Esophagus squamous epithelium (tissue), 5 donors: ENCODE data around the gene DNAAF3. TPM values are rescaled to one million over a fixed set of nuclear protein-coding genes. Genes with fewer than 3 reads are reported as not detected.

ENCODE experiments used
- DNase-seq: peaks from one replicate; lab custom pipeline; 2025; lab: John Stamatoyannopoulos, UW
- H3K27ac ChIP-seq, 4 donors: fragments of 200-600 bp; sonication (generic); one replicate each; pipeline ENCODE4 v1.5.1; 2016 to 2019; ENCODE audit warnings: mild to moderate bottlenecking in 1 of 4
- H3K27me3 ChIP-seq, 4 donors: fragments of 200-600 bp; sonication (generic); 1 replicate in 3 of 4; 2 replicates in 1 of 4; pipeline versions ENCODE4 v1.5.1 to v1.6.0; 2017 to 2021; ENCODE audit warnings: antibody characterized with exemption in 1 of 4
- H3K36me3 ChIP-seq, 3 donors: fragments of 200-600 bp; sonication (generic); one replicate each; pipeline ENCODE4 v1.5.1; 2016 to 2019
- H3K4me1 ChIP-seq, 3 donors: fragments of 200-600 bp; sonication (generic); one replicate each; pipeline ENCODE4 v1.5.1; 2017 to 2019
- H3K4me3 ChIP-seq, 4 donors: fragments of 200-600 bp; sonication (generic); 1 replicate in 3 of 4; 2 replicates in 1 of 4; pipeline ENCODE4 v1.5.1; 2016 to 2019; ENCODE audit warnings: mild to moderate bottlenecking in 2 of 4, moderate library complexity in 1 of 4
- H3K9me3 ChIP-seq, 3 donors: fragments of 200-600 bp; sonication (generic); one replicate each; pipeline ENCODE4 v1.5.1; 2016 to 2019
- POLR2A ChIP-seq, 4 donors: fragments of 450-650 bp; IDR thresholded peaks; one replicate each; pipeline ENCODE4 v1.6.1; 2017; ENCODE audit warnings: antibody characterized with exemption in 4 of 4, mild to moderate bottlenecking in 4 of 4, moderate library complexity in 3 of 4
- WGBS, 2 donors: methylation state at CpG; one replicate each; pipeline ENCODE4 v1.1.5; 2018; 5-methylcytosine and 5-hydroxymethylcytosine counted together
- intact Hi-C: fragments of 100-400 bp; cut with DNase I; formaldehyde crosslinking; loops from one replicate; pipeline ENCODE4 v1.15.0; 2022
- total RNA-seq, 4 donors: library from RNA; depleted of rRNA; stranded (reverse); fragments of >200 nt; gene quantifications; one replicate each; pipeline ENCODE4 v1.1.0, GENCODE V29; 2016
- TF ChIP-seq, protein P1 (sequence below), 6 experiments: fragments of 450-650 bp in 4 of 6; fragments of 200-600 bp in 2 of 6; sonication (generic) in 2 of 6; IDR thresholded peaks; one replicate each; pipeline ENCODE4 v1.5.1; 2016 to 2019; ENCODE audit warnings: antibody characterized with exemption in 6 of 6, mild to moderate bottlenecking in 4 of 6, moderate library complexity in 4 of 6
- donor health status: DM: yes; HTN: yes; CAD: no.

The DNAAF3 gene
- total RNA-seq, 4 donors from 2014 or later, result 0.53 to 2.8 (median 1.4) TPM

DNA sequence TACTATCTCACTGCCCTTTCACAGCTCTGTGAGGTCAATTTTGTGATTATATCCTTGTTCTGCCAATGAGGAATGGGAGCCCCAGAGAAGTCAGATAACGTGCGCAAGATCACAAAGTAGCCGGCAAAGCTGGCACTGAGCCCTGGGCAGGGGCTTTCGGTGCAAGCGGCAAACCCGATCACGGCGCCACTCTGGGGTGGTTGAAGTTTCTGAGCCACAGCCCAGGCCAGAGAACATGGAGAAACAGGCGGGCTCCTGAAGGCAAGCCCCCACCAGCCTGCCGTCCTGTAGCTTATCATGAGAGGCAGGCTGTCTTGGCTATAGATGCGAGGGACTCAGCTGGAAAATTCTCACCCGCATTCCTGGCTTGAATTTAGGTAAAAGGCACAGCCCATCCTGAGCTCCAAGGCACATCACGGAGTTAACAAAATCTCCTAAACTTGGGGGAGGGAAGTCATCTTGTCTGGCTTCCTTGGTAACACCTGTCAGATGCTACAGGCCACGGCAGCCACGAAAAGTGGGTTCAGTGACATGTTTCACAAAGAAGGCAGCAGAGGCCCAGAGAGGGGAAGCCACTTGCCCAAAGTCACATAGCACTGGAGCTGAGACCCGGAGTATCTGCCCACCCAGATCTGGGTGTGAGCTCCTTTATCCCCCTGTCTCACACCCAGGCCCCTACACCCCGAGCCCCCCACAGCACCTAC, 29.9 kb downstream of the DNAAF3 start:
- Histone ChIP-seq H3K27ac (no peak overlapping the region), H3K9me3 (no peaks in the 10 kb centered on the region), H3K36me3 (no peaks in the 10 kb centered on the region), H3K4me3 (no peak overlapping the region), H3K4me1 (peaks cover 0 to 6% (median 0%) of the 10 kb centered on the region in 3 donors), H3K27me3 (peaks cover 0 to 86% (median 0%) of the 10 kb centered on the region in 4 donors)
- WGBS, 2 donors, result 83 to 88% methylated on average over 9 to 15 of the region's 17 CpGs
- TF ChIP-seq, protein P1, sequence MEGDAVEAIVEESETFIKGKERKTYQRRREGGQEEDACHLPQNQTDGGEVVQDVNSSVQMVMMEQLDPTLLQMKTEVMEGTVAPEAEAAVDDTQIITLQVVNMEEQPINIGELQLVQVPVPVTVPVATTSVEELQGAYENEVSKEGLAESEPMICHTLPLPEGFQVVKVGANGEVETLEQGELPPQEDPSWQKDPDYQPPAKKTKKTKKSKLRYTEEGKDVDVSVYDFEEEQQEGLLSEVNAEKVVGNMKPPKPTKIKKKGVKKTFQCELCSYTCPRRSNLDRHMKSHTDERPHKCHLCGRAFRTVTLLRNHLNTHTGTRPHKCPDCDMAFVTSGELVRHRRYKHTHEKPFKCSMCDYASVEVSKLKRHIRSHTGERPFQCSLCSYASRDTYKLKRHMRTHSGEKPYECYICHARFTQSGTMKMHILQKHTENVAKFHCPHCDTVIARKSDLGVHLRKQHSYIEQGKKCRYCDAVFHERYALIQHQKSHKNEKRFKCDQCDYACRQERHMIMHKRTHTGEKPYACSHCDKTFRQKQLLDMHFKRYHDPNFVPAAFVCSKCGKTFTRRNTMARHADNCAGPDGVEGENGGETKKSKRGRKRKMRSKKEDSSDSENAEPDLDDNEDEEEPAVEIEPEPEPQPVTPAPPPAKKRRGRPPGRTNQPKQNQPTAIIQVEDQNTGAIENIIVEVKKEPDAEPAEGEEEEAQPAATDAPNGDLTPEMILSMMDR (IDR thresholded peaks at IDR 0.05), result no peak
- no peak for TF ChIP-seq POLR2A (IDR thresholded peaks at IDR 0.05)
- no peak for DNase-seq
- intact Hi-C loops, result loop anchor here (5.0 kb wide), 1 partner anchor 371 kb away; no protein-coding TSS in a partner anchor

DNA sequence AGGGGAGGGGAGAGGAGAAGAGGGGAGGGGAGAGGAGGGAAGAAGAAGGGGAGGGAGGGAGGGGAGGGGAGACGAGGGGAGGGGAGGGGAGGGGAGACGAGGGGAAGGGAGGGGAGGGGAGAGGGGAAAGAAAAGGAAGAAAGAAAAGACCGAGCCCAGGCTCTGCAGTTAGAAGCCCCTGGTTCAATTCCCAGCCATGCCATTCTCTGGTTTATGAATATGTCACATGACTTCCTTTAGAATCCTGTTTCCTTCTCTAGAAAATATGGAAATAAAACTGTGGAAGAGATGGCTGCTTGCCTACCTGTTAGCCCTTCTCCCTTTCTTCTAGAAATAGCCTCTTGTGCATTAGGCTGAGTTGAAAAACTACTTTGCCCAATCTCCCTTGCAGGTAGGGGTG, 31.7 kb downstream of the DNAAF3 start:
- H3K4me1 ChIP-seq, result no peaks in the 10 kb centered on the region
- intact Hi-C loops, result loop anchor here (5.0 kb wide), 1 partner anchor 373 kb away; no protein-coding TSS in a partner anchor
- no peak for DNase-seq
- no peak for TF ChIP-seq POLR2A (IDR thresholded peaks at IDR 0.05)
- TF ChIP-seq, protein P1 (IDR thresholded peaks at IDR 0.05), result no peak
- no peaks in the 10 kb centered on the region for H3K36me3 ChIP-seq
- no peaks in the 10 kb centered on the region for H3K9me3 ChIP-seq
- H3K27me3 ChIP-seq, result peaks cover 0 to 77% (median 0%) of the 10 kb centered on the region in 4 donors
- WGBS, 2 donors, result 36 to 57% methylated on average over 1 of the region's 3 CpGs
- no peak overlapping the region for H3K4me3 ChIP-seq
- no peak overlapping the region for H3K27ac ChIP-seq

DNA sequence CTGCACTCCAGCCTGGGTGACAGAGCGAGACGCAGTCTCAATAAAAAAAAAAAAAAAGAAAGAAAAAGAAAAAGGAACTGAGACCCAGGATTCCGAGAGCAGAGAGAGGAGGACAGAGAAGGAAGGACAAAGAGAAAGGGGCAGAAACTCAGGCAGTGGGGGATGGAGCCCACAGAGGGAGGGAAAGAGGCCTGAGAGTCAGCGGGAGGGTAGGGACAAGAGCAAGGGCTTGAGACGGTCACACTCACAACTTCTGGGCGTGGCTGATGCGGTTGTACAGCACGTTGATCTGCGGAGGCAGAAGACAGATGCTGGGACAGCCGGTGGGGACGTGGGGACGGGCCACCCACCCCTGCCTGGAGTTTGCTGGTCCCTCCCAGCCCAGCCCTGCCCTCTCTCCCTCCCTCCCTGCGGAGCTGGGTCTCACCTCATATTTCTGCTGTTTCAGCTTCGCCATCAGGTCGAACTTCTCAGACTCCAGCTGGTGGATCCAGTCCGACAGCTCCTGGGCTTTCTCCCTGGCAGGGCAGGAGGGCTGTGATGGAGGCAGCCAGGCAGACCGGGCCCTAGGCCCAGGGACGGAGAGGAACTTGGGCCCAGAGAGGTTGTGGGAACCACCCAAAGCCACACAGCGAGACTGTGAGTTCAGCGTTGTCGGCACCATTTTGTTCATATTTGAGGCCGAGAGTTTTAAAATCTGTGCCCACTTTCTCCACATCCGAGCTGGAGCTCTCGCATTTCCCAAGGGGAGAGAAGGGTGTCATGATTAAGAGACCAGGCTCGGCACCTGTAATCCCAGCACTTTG, 32.6 kb downstream of the DNAAF3 start:
- intact Hi-C loops, result no loop called here
- 61 to 63% methylated on average over 14 to 18 of the region's 25 CpGs for WGBS, 2 donors
- Histone ChIP-seq H3K4me1 (no peaks in the 10 kb centered on the region), H3K27ac (no peak overlapping the region), H3K36me3 (no peaks in the 10 kb centered on the region), H3K27me3 (peaks cover 0 to 77% (median 0%) of the 10 kb centered on the region in 4 donors), H3K4me3 (no peak overlapping the region), H3K9me3 (no peaks in the 10 kb centered on the region)
- TF ChIP-seq POLR2A (IDR thresholded peaks at IDR 0.05), result no peak
- TF ChIP-seq, protein P1 (IDR thresholded peaks at IDR 0.05), result no peak
- no peak for DNase-seq

DNA sequence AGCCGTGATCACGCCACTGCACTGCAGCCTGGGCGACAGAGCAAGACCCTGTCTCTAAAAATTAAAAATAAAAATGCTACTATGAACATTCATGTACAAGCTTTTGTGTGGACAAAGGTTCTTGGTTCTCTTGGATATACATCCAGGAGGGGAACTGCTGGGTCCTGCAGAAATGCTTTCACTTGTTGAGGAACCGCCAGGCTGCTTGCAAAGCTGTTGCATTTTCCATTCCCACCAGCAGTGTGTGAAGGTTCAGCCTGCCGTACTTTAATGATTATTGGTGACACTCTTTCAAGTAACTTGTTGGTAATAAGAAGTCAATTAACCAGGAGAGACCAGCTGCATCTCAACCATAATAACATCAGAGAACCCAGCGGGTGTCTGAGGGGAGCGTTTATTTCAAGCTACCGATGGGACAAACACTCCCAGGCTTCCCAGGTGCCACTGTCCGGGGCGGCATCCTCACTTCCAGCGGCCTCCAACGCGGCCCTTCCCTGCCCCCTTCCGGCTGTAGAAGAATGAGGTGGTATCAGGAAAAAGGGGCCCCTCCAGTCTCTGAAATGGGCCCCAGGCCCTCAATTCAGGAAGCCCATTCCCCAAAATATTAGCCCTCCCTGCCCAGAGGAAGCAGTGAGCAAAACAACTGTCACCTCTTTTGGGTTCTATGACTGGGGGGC, 33.8 kb downstream of the DNAAF3 start:
- Histone ChIP-seq H3K27ac (no peak overlapping the region), H3K9me3 (no peaks in the 10 kb centered on the region), H3K4me1 (no peaks in the 10 kb centered on the region), H3K27me3 (peaks cover 0 to 65% (median 0%) of the 10 kb centered on the region in 4 donors), H3K4me3 (no peak overlapping the region), H3K36me3 (no peaks in the 10 kb centered on the region)
- TF ChIP-seq POLR2A (IDR thresholded peaks at IDR 0.05), result no peak
- TF ChIP-seq, protein P1 (IDR thresholded peaks at IDR 0.05), result no peak
- 59 to 76% methylated on average over 5 to 8 of the region's 14 CpGs for WGBS, 2 donors
- intact Hi-C loops, result no loop called here
- DNase-seq, result no peak
